CD4-positive, alpha-beta T cell treated with Interleukin-15 for 1 hour (primary cell): Measurements from ENCODE around the gene RNF150.

Experiments
- DNase-seq: peaks from one replicate; pipeline ENCODE4 v3.0.0-alpha.2; 2020

RNF150 gene

DNA sequence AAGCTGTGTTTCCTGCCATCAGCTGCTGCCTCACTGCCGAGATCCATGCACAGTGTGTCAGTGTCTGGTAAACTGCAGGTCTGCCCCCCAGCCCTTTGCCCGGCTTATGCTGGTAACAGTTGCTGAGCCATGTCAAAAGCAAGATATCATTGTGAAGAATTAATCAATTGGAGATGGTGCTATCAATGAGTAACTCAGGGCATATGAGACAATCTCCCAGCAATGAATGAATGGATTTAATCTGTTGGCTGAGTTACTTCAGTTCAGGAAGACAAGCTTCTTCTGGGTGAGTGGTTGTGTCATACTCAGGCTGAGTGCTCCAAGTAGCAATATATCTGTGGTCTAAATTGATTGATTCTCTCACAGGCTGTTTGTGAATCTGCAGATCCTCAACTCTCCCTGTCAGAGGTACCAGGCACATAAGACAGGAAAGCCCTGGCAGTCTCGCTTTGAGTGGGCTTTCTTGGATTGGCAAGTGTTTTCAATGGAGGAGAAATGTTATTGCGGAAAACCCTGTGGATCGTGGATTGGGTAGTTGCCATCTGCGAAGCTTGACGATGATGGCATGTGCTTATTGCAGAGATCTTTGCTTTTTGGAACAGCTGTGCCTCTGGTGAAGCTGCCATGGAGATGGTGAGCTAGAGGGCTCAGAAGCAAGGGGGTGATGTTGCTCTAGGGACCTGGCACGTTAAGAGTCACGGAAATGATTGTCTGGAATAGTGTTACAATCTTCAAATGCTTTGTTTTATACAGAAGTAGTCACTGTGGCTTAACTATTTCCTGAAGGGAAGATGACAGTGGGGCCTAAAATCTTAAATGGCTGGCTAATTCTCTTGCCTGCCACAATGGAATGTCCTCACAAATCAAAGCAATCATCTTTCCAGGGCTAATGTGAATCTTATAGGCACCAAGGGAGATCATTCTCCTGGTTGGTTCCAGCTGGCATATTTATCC, 229.5 kb downstream of the RNF150 start:
- DNase-seq, result no peak

DNA sequence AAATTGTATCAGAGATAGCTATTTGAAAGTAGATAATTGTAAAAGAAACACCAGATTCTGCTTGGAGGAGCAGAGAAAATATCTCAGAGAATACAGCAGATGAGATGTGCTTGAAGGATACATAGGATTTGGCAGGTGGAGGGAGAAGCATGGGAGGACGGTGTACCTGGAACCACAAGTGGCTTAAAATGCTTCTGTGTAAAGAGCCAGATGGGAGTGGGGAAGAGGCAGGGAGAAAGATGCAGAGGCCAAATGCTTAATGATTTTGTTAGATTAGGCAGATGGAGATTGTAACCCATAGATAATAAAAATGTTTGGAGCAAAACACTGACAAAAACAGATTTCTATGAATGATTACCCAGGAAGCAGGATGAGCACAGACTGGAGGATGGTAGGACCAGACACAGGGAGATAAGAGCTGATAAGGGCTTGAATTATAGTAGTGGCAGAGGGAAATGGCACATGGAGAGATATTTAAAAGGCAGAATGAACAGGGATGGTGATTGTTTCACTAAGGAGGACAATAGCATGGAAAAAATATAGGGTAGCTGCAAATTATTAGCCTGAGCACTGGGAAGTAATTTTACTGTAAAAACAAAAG, 231.4 kb downstream of the RNF150 start:
- no peak for DNase-seq

DNA sequence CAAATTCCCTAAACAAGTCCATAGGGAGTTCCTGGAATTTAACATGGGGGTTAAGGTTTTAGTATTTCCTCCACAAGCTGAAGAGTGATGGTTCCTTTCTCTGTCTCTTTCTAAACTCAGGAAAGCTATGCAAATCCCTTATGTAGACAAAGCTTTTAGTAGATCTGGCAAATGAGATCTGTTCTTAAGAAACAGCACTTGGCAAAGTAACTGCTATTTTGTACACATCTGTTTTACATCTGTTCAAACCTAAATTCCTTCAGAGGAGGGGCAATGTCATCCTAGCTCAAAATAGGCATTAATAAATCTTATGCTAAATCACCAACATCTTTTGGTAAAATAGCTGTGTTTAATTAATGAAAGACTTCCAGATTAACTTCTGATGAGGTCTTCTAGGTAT, 239.3 kb downstream of the RNF150 start:
- no peak for DNase-seq

DNA sequence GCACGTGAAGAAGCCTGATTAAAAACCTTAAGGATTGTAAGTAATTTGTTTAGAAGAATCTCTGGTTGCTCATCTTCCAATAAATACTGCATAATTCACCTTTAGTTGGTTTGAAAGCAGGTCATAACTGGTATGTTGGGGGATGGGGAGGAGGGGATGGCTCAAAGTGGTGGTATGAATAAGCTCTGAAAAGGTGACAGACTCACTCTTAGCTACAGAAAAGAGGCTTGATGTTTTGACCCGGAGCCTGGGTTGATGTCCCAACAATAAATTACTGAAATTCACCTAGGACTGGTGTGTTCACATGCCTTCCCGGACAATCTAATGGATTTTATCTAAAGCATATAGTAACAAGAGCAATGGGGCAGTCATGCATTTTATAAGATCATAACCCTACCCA, 245.2 kb downstream of the RNF150 start:
- no peak for DNase-seq

DNA sequence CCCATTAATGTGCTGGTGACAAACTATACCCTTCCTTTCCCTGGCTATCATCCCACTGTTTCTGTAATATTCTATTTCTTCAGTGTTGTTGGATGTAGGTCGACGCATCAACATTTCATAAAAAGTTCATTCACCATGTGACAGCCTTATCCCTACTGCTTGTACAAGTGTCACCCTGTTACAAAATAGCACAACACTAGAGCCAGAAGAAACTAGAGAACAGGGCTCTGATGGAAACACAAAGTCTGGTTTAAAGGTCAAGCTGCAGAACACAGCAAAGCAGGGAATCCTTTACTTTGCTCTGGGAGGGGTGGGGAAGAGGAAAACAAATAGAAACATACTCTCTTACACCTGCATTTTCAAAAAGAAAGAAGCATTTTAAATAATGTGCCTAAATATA, 245.8 kb downstream of the RNF150 start:
- no peak for DNase-seq

DNA sequence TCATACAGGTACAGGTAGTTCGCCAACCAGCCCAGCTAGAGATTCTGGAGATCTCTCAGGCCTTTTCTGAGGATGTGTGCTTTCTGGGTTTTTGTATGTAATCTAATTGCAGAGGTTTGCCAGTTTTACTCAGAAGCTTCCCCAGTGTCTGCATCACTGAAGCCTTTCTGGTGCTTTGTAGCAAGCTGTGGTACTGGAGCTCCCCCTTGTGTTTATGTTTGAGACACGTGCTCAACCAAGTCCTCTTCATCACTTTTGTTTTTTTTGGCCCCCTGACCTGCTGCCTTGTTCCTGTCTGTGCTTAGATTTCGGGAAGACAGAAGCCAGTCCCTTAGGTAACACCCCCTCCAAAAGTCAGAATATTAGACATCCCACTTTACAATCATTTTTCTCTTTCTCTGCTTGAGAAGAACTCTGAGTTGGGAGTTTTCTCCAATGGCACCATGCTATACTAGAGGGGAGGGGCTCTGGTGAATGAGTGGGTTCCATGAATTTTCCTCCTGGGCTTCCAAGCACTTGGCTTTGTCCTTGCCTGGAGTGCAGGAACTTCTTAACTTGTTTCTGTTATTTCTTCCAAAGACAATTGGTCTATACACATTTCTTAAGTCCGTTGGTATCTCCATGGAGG, 248.7 kb downstream of the RNF150 start:
- peak; percentile 32 for DNase-seq

DNA sequence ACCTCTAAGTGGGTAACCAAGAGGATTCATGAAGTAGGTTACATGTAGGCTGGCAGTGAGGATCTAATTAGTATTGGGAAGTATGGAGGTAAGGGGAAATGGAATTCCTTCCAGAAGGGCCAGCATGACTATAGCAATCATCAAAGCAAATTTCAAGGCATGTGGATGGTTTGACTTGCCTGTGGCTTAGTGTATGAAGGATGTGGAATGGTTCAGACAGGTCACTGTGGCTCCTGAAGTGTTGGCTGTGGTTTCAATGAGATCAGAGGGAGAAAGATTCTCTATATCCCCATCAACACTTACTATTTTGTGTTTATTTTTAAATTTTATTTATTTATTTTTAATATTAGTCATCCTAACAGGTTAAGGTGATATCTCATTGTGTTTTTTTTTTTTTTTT, 255.5 kb downstream of the RNF150 start:
- no peak for DNase-seq

DNA sequence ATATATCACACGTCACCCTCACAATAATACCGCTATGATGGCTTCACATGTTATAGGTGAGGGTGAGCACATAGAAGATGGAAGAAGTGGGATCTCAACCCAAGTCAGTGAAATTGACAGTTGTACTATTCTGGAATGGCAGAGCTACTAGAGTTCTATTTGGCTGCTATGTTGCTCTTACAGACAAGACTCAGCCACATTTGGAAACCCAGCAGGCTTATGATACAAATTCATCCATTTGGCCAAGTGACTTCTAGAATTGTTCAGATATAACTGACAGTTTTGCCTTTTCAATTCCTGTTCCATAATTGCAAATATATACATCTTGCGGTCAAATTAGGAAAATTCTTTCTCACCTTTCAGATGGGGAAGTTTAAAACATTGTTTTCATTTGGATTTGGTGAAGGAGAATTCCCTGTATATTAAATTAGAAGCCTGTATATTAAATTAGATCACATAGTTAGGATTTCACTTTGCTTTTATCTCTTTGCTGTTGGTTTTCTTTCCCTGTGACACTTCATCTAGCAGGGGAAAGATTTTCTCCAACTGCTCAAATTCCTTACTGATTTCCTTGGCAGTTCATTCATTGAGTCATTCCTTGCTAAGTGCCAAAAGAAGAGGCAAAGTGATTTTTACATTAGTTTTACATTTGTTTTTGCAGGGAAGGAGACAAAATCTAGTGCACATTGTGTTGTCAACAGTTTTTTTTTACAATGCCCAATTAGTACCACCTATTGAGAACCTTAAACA, 256.5 kb downstream of the RNF150 start:
- DNase-seq, result no peak

DNA sequence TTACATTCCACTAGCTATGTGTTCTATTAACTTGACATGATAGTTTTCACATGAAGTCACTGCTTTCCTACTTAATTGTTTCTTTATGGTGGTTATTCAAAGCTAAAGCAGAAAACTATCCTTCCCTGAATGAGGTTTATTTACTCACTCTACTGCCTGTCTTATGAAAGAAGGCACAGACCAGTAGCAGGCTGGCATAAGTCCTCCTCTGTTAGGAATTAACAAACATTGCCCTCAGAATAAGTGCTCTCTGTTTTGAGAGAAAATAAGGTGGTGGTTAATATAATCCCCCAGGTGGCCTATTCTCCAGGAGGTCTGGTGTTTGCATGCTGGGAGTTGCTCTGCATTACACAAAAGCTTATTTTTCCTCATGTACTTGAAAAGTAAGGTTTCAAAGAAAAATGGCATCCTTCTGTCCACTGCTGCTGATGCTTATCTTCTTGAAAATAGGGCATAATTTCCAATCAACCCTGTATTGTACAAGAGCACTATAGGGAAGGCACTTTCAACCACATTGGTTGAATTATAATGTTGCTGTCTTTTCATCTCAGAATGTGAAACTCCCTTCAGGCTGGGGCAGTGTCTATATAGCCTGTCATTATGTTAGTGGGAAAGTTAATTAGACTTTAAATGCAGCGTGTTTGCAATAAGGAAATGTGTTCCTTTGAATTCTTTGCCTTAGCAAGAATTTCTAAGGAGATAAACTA, 257.4 kb downstream of the RNF150 start:
- DNase-seq, result no peak

DNA sequence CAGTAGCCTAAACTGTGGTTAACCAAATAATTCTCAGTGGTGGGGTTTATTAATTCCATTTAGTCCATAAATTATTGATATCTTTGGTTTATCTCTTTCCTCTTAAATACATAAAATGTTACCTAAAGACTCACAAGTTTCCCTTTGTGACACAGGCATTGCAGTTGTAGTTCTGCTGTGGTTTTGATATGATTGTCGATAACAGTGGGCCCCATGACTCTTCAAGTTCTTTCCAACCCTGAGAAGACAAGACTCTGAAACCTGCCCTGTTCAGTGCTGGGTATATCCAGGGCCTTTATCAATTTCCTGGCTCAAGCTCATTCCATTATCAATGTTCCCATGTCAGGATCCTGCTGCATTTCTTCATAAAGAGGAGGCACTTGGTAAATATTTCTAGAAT, 259.2 kb downstream of the RNF150 start:
- DNase-seq, result no peak

DNA sequence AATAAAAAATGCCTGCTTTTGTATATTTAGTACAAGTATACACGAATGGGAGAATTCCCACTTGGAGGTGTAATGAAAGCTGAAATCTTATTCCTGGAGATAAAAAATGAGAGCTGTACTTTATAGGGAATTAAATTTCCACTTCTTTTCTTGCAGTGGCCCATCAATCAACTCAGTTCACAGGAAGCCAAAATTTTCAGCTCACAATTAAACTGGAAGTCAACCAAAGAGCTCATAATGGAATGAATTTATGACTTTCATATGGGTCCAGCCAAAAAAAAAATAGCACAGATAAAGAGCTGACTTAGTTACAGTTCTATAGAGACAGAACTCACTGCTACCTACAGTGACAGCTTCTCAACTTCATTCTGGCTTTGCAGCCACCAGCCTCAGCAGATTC, 261.9 kb downstream of the RNF150 start:
- no peak for DNase-seq

DNA sequence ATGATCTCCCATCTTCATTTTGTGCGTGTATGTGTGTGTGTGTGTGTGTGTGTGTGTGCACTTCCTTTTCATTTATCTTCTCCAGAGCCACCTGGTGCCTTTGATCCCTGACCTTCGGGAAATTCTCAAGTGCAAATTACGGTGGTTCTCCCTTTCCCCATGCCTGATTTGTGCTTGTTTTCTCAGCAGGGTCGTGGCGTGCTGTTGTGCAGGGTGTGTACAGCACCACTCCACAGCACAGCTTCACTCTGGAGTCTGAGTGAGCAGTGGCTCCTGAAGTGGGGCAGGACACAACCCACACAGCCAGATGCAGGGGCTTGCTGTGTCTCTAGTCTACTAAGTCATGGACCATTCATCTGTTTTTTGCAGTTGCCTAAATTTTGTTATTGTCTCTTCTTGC, 262.8 kb downstream of the RNF150 start:
- no peak for DNase-seq

DNA sequence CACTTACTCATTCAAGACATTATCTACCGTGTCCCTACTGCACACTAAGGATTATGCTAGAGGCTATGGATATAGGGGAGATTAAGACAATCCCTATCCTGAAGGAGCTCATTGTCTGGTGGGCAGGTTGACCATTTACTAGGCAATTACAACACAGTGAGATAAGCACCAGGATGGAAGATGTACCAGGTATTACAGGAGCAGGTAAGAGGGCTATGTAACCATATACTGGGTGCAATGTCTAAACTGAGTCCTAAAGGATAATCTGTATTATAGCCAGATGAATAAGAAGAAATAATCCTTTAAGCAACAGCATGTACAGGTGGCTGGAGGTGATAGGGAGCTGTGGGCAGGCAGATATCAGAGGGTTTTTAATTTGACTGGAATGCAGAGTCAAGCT, 263.8 kb downstream of the RNF150 start:
- DNase-seq, result no peak

DNA sequence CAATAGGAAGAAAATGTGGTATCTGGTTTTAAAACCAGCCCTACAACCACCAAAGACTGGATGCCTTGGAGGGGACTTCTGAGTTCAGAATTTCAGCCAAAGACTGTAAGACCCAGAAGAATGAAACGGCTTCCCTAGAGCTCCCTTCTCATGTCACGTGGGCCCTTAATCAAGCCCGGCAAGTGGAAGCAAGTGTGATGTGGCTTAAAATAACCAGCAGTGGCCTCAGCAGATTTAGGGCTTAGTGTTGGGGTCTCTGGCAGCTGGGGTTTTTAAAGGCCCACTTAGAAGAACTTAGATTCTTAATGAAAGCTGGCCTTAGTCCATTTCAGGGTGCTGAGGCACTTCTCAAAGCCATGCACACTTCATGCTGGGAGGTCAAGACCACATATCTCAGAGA, 265.9 kb downstream of the RNF150 start:
- DNase-seq, result no peak

DNA sequence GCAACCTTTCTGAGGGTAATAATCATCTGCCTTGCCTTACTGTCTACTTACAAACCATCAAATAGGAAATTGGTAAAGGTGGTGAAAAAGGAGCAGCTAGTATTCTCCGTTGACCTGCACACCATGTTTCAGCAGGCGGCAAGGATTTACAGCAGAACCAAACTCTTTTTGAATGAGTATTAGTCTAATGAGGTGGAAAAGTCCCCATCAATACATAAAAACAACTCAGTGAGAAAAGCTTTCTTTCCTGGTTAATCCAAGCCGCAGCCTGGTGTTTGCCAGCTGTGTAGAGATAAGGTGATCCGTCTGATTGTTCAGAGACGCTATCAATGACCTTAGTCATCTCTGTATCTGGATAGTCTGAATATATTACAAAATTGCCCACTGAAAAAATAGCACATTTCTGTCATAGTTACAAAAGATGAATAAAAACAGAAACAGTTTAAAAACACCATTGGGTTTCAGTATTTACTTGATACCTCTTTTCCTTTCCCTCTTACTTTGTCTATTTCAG, 266.7 kb downstream of the RNF150 start:
- no peak for DNase-seq

DNA sequence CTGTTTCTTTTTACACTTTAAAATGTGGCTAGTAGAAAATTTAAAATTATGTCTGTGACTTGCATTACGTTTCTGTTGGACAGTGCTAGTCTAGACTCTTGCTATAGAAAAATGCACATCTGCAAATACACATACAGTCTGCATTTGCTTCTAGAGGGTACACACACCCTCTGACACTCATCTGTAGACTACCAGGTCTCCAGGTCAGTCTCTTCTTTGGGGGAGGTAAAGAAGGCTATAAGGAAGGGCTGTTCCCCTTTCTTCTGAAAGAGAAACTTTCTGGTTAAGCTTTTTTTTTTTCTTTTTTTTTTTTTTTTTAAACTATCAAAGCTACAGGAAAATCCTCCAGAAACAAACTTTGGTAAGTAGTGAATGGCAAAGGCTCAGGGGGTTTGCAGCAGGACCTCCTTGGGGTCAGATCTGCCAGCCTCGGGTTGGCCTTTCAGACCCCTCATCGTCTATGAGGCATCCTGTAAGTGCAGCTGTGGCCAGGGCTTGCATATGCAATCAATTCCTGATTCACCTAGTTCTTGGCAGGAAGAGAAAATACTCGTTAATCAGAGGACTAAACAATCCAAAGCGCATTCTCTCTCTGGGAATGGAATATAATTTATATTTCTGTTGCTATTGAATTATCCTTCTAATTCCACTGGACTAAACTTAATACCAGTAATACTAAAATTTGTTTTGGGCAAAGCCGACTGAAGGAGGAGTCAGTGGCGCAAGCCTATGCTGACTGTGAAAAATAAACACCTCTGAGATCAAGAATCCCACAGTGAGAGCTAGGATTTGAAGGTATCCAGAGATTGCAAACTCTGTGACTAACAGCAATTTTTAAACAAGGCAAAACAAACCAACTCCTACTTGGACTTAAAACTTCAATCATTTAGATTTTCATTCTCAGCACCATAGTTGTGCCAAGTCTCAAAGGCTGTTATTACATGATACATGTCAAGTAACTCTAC, 267.7 kb downstream of the RNF150 start:
- DNase-seq, result no peak

DNA sequence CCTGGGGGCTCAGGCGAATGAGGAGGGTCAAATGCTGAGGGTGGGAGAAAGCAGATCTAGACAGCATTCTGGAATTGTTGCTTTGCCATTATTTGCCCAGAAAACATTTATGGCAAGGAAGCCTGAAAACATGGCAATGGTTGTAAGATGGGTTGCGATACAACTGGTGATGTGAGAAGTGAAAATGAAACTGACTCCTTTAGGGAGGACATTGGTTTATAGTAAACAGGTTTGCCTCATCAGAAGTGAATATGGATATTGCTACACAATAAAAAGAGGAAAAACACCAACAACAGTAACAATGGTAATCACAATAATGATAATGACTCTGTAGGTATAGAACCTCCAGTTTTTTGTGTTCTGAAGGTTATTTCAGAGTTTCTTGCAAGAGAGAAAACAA, 270.1 kb downstream of the RNF150 start:
- no peak for DNase-seq

DNA sequence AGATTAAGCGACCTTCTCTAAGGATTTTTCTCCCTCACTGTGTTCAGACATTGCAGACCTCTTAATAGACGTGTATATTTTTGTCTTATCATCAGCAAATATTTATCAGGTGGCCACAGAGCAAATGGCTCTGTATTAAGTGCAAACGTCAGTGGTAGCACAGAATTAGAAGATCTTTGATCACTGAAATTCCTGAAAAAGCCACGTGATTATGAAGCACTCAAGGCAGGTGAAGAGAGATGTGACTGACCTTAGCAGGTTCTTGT, 271.2 kb downstream of the RNF150 start:
- DNase-seq, result no peak

DNA sequence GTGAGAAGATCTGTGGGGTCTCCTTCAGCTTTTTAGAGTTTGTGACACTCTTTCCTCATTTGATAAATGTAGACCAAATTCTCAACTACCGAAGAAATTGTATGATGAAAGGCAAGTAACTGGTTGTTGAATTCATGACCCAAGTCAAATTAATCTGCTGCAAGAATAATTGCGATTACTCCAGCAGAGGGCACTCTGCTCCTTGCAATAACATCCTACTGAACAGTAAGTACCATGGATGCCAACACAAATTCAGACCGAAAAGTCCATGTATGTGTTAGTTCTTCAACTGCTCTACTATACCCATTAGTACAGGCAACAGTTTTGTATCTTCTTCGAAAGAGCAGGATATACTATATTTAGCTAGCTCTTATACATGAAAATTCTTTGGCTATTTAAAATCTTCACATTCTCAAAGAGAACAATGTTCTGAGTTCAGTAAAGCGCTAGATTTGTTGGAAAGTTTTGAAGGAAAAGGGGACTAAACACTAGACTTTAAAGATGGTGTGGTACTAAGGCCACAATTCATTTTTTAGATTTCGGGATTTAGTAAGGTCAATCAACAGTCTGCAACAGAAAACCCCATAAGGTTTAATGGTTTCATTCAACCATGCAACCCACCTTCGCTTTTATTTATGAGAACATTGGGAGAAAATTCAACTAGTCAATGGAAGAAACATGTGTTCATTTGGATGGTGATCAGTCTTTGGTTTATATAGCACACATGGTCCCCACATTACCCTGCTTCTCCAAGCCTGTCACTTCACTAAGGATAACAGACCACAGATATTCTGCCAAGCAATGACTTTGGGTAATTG, 271.7 kb downstream of the RNF150 start:
- DNase-seq, result peak; percentile 29

DNA sequence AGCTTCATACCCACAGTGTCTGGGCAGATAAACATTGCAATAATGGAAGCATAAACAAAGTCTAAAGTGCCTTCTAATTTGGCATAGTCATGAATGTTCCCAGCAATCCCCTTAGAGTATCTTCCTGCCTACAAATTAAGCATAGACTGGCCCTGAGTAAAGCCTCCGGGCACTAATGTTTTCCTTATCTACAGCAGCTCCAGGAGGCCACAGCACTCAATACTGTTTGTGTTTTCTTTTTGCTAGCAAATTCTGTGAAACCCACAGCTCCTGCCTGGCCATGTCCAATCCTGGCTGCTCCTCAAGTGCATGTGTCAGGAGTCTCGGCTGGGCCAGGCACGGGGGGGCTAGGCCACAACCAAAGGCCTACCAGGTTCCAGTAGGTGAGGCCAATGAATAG, 274.4 kb downstream of the RNF150 start:
- DNase-seq, result no peak

DNA sequence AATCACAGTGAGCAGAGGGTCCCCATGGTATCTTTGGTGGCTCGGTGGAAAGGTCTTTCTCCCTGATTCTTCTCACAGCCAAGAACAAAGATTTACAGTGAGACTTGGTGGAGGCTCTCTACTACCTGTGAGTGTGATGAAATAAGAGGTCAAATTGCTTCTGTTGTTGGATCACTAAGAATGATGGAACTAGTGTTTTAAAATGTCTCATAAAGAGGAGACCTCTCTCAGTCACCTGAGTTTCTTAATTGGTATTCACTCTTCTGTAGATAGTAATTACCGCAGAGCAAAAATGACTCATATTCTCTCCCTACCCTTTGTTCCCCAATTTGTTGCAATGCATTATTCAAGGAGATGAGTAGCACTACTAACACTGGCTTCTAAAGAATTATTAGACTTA, 276.2 kb downstream of the RNF150 start:
- no peak for DNase-seq
